Activated naive CD8-positive, alpha-beta T cell treated with anti-CD3 and anti-CD28 coated beads, Interleukin-2, amount 10 ng/mL, durations not matched to agents 7 days and 5 days (primary cell): ENCODE results near the gene MAOB. TPM values are rescaled to one million over a fixed set of nuclear protein-coding genes. Genes with fewer than 3 reads are reported as not detected.
A peak's percentile ranks its signal among the peaks of the same experiment; 100 is the strongest.

Experiments
- ATAC-seq: fragments of 150-1000 bp; cut with Tn5 transposase; one replicate; pipeline ENCODE4 v1.10.0; 2021; ENCODE audit warnings: low read depth, moderate library complexity
- POLR2A ChIA-PET: fragments of 350-600 bp; sonication (Branson Sonifier 250); formaldehyde crosslinking; loops from one replicate; lab custom pipeline; 2021; ENCODE audit warnings: antibody characterized with exemption; lab: Charles Lee
- DNase-seq: peaks from one replicate; pipeline ENCODE4 v3.0.0; 2021
- H3K27ac Mint-ChIP-seq: one replicate; pipeline ENCODE4 v1.8.0; 2022; ENCODE audit warnings: mild to moderate bottlenecking, mixed read lengths
- H3K27me3 Mint-ChIP-seq: one replicate; pipeline ENCODE4 v1.8.0; 2022; ENCODE audit warnings: mild to moderate bottlenecking, moderate library complexity, mixed read lengths
- H3K36me3 Mint-ChIP-seq: one replicate; pipeline ENCODE4 v1.8.0; 2021; ENCODE audit warnings: mild to moderate bottlenecking, mixed read lengths
- H3K4me1 Mint-ChIP-seq: one replicate; pipeline ENCODE4 v1.8.0; 2021; ENCODE audit warnings: mixed read lengths
- H3K4me3 Mint-ChIP-seq: one replicate; pipeline ENCODE4 v1.8.0; 2022; ENCODE audit warnings: mild to moderate bottlenecking, moderate library complexity, mixed read lengths
- H3K9me3 Mint-ChIP-seq: one replicate; pipeline ENCODE4 v1.8.0; 2021; ENCODE audit warnings: mixed read lengths
- total RNA-seq, 2 experiments: library from RNA; stranded (reverse); gene quantifications; one replicate each; pipeline ENCODE4 v1.2.3, GENCODE V29; 2021

Gene MAOB
- total RNA-seq, 2 experiments from 2014 or later = not detected

DNA sequence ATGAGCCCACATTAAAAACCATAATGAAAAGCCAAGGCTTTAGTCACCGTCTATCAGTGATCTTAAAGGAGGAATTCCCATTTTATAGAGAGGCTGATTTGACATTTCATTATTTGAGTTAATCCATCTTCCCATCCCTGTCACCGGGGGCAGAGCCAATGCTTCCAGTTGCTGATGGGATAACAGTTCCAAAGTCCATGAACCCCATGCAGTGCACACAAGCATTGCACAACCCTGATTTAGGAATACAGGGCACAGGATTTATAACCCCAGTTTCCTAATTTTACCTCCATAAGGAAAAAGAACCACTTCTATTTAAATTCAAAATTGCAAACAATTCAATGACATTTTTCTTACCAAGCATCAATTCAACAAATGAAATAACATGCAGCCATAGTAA, 36.5 kb downstream of the MAOB start:
- no peak for DNase-seq
- Mint-ChIP-seq H3K9me3 (no peaks in the 10 kb centered on the region), H3K27ac (no peak overlapping the region), H3K4me1 (no peaks in the 10 kb centered on the region), H3K4me3 (no peak overlapping the region), H3K27me3 (peaks cover 4% of the 10 kb centered on the region), H3K36me3 (no peaks in the 10 kb centered on the region)
- POLR2A ChIA-PET = no interaction called here
- no peak for ATAC-seq

DNA sequence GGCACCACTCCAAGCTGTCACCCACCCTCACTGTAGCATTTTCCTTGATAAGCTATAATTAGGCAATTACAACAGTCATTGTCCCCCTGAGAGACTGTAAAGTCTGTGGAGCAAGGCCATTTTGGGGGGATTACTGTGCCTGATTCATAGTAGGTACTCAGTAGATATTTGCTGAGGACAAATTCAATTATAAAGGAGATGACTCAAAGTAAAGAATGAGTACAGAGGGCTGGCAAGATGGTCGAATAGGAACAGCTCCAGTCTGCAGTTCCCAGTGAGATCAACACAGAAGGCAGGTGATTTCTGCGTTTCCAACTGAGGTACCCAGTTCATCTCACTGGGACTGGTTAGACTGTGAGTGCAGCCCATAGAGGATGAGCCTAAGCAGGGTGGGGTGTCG, 42.0 kb downstream of the MAOB start:
- ATAC-seq = no peak
- H3K27me3 Mint-ChIP-seq = peaks cover 4% of the 10 kb centered on the region

DNA sequence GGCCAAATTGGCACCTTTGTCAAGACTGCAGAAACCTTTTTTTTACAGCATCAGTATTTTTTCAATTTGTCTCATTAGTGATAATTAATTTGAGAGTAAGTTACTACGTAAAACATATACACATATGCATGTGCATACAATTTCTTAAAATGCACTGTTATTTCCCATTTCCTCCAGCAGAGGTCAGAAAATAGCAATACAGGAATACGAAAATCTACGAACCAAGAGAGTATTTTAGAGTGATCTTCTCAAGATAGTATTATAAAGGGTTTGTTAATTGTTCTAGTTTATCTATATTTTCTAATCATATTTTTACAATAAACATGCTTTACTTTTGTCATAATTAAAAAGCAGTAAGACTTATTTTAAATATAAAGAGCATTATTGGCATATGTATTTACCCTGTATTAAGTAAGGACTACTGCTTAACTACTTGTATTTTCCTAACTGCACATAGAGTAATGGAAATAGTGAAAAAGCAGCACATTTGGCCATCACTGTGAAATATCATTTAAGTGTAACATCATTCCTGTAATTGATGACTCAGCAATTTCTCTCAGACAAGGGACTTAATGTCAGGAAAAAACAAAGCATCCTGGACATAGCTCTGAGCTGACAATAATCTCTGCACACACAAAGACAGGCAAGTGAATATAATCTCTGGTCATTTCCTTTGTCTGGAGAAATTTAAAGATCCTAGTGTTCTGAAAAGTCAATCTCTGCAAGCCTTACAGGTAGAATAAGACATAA, 45.6 kb downstream of the MAOB start:
- no peak overlapping the region for H3K27ac Mint-ChIP-seq
- POLR2A ChIA-PET = no interaction called here
- H3K36me3 Mint-ChIP-seq = no peaks in the 10 kb centered on the region
- no peaks in the 10 kb centered on the region for H3K27me3 Mint-ChIP-seq
- no peaks in the 10 kb centered on the region for H3K4me1 Mint-ChIP-seq
- H3K4me3 Mint-ChIP-seq = no peak overlapping the region
- no peaks in the 10 kb centered on the region for H3K9me3 Mint-ChIP-seq
- DNase-seq (no peak), ATAC-seq (no peak)

More for the DNA sequence above, 42.0 kb downstream of the MAOB start:
- H3K4me1 Mint-ChIP-seq = no peaks in the 10 kb centered on the region
- no peaks in the 10 kb centered on the region for H3K9me3 Mint-ChIP-seq
- DNase-seq = no peak
- H3K27ac Mint-ChIP-seq = no peak overlapping the region
- POLR2A ChIA-PET = no interaction called here
- H3K4me3 Mint-ChIP-seq = no peak overlapping the region
- no peaks in the 10 kb centered on the region for H3K36me3 Mint-ChIP-seq

DNA sequence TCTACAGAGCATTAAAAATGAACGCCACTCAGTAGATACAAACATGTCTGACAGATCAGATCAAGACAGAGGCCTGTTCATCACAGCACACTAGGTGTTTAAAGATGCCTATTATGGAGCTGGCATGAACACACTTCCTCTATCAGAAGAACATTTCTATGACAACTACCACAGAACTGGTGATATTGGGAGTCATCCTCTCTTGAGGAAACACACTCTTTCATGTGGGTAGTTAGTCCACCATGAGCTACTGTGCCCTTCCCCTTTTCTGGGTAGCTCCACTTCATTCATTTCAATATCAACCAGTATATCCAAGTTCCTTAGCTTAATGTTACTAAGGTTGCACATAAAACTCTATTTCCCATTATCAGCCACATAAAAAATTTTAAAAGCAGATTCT, 46.7 kb downstream of the MAOB start:
- H3K9me3 Mint-ChIP-seq = no peaks in the 10 kb centered on the region

DNA sequence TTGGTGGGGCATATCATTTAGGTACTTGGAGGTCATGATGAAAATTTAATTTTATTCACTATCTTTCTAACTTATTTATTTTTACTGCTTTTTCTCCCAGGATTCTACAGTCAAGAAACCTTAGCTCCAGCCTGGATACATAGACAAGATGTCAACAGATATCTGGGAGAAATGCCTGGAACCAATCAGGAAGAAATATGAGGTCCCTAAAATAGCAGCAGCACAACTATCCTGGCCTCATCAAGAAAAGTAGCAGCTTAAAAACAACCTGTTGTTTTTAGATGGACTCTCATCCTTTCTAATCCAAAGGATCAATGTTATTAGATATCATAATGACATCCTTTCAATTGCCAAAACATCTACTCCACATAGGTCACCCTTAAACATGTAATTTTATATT, 54.5 kb downstream of the MAOB start:
- DNase-seq (no peak), ATAC-seq (no peak)
- Mint-ChIP-seq H3K27me3 (peaks cover 2% of the 10 kb centered on the region), H3K4me3 (no peak overlapping the region), H3K9me3 (no peaks in the 10 kb centered on the region), H3K4me1 (no peaks in the 10 kb centered on the region), H3K27ac (no peak overlapping the region), H3K36me3 (no peaks in the 10 kb centered on the region)
- POLR2A ChIA-PET = no interaction called here

More for the DNA sequence above, 46.7 kb downstream of the MAOB start:
- ATAC-seq (no peak), DNase-seq (no peak)
- peaks cover 2% of the 10 kb centered on the region for H3K27me3 Mint-ChIP-seq
- H3K4me1 Mint-ChIP-seq = no peaks in the 10 kb centered on the region
- POLR2A ChIA-PET = no interaction called here
- no peak overlapping the region for H3K4me3 Mint-ChIP-seq
- no peaks in the 10 kb centered on the region for H3K36me3 Mint-ChIP-seq
- no peak overlapping the region for H3K27ac Mint-ChIP-seq

DNA sequence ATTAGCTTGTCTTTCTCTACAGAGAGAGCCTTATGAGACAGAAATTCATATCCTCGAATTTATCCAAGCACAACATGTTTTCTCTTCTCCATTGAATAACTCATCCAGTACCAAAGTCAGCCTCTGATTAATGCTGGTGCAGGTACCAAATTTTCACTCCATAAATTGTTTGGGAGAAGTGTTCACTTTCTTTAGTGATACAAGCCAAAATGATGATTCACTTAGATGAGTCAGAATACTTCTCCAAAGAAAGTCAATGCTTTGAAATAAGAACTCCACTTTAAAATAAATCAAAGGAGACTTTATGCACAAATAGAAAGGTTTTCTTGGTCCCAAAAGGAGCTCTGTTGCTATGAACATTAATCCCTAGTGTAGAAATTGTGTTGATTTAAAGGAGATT, 60.2 kb downstream of the MAOB start:
- no peaks in the 10 kb centered on the region for H3K9me3 Mint-ChIP-seq
- POLR2A ChIA-PET = no interaction called here

DNA sequence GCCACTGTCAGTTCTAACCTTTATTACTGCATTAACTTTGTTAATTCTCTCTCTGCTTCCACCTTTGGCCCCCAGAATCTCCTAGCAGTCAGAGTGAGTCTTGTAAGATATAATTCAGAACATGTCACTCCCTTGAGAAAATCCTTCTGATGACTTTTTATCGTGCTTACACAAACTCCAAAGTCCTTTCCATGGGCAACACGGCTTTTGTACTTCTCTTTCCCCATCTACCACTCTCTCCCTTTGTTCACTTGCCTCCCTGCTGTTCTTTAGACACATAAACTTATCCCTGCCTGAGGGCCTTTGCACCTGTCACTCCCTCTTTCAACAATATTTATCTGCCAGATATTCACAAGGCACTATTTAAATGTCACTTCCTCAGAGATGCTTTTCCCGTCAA, 64.8 kb downstream of the MAOB start:
- peaks cover 9% of the 10 kb centered on the region for H3K4me1 Mint-ChIP-seq
- H3K36me3 Mint-ChIP-seq = peaks cover 2% of the 10 kb centered on the region
- H3K4me3 Mint-ChIP-seq = no peak overlapping the region
- no peak overlapping the region for H3K27ac Mint-ChIP-seq
- ATAC-seq (no peak), DNase-seq (no peak)
- no peaks in the 10 kb centered on the region for H3K9me3 Mint-ChIP-seq
- POLR2A ChIA-PET = no interaction called here
- H3K27me3 Mint-ChIP-seq = no peaks in the 10 kb centered on the region

More for the DNA sequence above, 60.2 kb downstream of the MAOB start:
- Mint-ChIP-seq H3K4me3 (no peak overlapping the region), H3K4me1 (no peaks in the 10 kb centered on the region), H3K27ac (no peak overlapping the region), H3K27me3 (no peaks in the 10 kb centered on the region), H3K36me3 (peaks cover 2% of the 10 kb centered on the region)
- ATAC-seq (no peak), DNase-seq (no peak)

DNA sequence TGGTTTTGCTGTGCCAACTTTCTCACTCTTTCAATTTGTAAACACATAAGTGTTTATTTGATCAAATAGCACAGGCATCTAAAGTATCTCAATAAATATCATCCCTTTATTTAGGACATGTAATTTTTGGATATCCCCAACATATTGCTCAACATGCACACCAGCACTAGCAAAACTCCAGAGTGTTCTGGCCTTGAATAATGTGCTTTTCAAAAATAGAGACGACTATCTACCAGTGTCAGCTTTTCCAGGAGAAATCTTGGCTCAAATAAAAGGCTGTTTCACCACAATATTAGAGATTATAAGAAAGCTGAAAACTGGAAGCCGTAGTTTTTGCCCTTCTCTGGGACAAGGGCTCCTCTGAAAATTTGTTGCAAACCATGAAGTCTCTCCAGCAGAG, 67.0 kb downstream of the MAOB start:
- H3K27ac Mint-ChIP-seq = no peak overlapping the region
- no peaks in the 10 kb centered on the region for H3K9me3 Mint-ChIP-seq
- no peak for DNase-seq
- H3K4me3 Mint-ChIP-seq = no peak overlapping the region
- no peak for ATAC-seq
- H3K36me3 Mint-ChIP-seq = peaks cover 2% of the 10 kb centered on the region
- no peaks in the 10 kb centered on the region for H3K27me3 Mint-ChIP-seq
- H3K4me1 Mint-ChIP-seq = peaks cover 9% of the 10 kb centered on the region
- POLR2A ChIA-PET = no interaction called here

DNA sequence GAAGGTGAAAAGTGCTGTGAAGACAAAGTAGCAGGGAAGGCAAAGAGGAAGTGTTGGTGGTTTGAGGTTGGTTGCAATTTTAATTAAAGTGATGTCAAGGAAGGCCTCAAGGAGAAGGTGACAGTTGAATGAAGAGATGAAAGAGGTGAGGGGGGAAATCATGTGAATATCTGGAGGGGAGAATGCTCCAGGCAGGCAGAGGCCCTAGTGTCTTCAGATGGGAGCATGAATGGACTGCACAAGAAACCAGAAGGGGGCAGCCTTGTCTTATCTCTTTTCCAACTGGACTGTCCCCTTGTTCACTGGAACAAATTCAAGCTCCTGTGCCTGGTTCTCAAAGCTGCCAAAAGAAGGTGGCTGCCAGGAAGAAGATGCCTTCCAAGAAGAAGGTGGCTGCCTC, 68.4 kb downstream of the MAOB start:
- DNase-seq (peak; percentile 24), ATAC-seq (peak; percentile 56)
- peak overlapping the region; percentile 23 for H3K27ac Mint-ChIP-seq
- peaks cover 2% of the 10 kb centered on the region for H3K36me3 Mint-ChIP-seq
- POLR2A ChIA-PET = no interaction called here
- peaks cover 9% of the 10 kb centered on the region for H3K4me1 Mint-ChIP-seq
- no peaks in the 10 kb centered on the region for H3K27me3 Mint-ChIP-seq
- H3K4me3 Mint-ChIP-seq = peak overlapping the region; percentile 31
- no peaks in the 10 kb centered on the region for H3K9me3 Mint-ChIP-seq

DNA sequence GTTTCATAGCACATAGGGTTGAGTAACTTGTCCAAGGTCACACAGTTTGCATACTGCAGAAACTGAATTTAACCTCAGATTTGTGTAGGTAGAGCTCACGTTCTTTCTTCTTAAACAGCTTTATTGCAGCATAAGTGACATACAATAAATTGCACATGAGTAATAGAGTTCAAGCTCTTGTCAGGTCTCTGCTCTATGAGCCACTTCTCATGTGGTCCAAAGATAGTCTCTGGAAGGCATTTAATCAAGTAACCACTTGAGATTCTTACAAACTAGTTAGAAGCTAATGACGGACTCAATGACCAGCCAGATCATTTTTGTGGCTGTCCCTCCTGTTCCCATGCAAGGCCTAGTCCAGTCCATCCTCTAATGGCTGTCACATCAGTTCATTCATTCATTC, 68.9 kb downstream of the MAOB start:
- Mint-ChIP-seq H3K4me3 (no peak overlapping the region), H3K27ac (no peak overlapping the region), H3K36me3 (peaks cover 2% of the 10 kb centered on the region), H3K4me1 (peaks cover 9% of the 10 kb centered on the region), H3K27me3 (no peaks in the 10 kb centered on the region), H3K9me3 (no peaks in the 10 kb centered on the region)
- no peak for DNase-seq
- POLR2A ChIA-PET = no interaction called here
- ATAC-seq = no peak

DNA sequence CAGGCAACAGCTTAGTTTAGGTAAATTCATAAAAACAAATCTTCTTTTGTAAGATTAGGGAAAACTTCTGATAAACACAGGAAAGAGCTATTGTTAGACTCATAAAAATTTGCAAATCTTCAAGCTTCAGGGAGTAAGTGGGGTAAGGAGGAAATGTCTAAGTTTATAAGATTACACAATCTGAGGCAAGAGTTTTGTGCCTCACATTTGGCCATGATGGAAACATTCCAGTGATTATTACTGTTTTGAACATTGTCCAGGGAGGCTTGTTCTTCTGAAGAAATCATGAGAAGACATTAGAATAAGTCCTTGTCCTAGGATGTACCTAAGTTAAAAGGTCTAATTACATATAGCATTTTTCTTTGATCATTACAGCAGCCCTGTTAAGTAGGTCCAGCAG, 72.8 kb downstream of the MAOB start:
- Mint-ChIP-seq H3K27me3 (no peaks in the 10 kb centered on the region), H3K4me1 (peaks cover 7% of the 10 kb centered on the region), H3K4me3 (no peak overlapping the region), H3K27ac (no peak overlapping the region), H3K36me3 (no peaks in the 10 kb centered on the region), H3K9me3 (no peaks in the 10 kb centered on the region)
- POLR2A ChIA-PET = no interaction called here
- no peak for DNase-seq
- ATAC-seq = no peak

DNA sequence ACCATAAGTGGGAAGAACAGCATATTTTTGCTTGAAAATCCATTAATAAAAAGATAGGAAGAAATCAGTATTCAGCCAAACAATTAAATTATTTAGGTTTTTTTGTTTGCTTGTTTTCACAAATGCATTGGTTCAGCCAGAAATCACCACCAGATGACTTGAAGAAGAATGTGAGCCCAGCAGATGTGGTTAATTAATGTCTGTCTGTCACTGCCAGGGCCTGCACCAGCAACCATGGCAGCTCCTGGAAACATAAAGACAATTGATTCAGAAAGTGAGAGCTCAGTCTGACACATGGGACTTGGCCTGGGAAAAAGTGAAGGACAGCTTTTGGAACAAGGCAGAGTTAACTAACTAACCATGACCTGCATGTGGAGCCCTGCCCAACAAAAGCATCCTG, 74.0 kb downstream of the MAOB start:
- Mint-ChIP-seq H3K36me3 (no peaks in the 10 kb centered on the region), H3K4me3 (no peak overlapping the region), H3K27me3 (peaks cover 2% of the 10 kb centered on the region), H3K9me3 (no peaks in the 10 kb centered on the region), H3K27ac (no peak overlapping the region), H3K4me1 (no peaks in the 10 kb centered on the region)
- POLR2A ChIA-PET = no interaction called here
- no peak for DNase-seq
- no peak for ATAC-seq

DNA sequence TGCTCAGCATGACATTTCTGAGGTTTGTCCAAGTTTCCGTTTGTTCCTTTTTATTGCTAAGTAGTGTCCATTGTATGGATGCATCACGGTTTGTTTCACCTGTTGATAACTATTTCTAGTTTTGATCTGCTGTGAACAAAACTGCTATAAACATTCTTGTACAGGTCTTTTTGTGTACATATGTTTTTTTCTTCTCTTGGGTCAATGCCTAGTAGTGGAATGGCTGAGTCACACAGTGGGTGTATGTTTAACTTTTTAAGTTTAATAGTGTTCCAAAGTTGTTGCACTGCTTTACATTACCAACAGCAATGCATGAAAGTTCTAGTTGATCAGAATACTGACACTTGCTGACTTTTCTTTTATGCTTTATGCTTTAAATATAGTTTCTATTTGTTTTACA, 76.7 kb downstream of the MAOB start:
- Mint-ChIP-seq H3K4me3 (no peak overlapping the region), H3K9me3 (no peaks in the 10 kb centered on the region), H3K4me1 (no peaks in the 10 kb centered on the region), H3K27me3 (peaks cover 2% of the 10 kb centered on the region), H3K36me3 (no peaks in the 10 kb centered on the region), H3K27ac (no peak overlapping the region)
- ATAC-seq (no peak), DNase-seq (no peak)
- POLR2A ChIA-PET = no interaction called here

DNA sequence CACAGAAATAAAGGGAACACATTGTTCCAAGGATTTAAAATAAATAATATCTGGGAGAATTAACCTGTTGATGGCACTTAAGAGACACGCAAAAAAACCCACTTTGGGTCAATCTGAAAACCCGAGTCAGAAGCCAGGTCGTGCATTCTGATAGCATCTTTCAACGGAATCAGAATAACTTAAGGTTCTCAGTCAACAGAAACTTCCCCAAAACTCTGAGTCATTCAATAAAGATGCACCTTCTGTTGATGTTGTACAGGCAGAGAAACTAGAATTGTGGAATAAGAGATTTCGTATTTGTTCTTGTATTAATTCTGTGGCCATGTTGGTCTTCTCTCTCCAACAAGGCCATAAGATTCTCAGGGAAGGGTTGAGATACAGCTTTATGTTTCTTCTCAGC, 78.2 kb downstream of the MAOB start:
- Mint-ChIP-seq H3K36me3 (no peaks in the 10 kb centered on the region), H3K9me3 (no peaks in the 10 kb centered on the region), H3K4me3 (no peak overlapping the region), H3K27ac (no peak overlapping the region), H3K4me1 (no peaks in the 10 kb centered on the region), H3K27me3 (peaks cover 2% of the 10 kb centered on the region)
- POLR2A ChIA-PET = no interaction called here
- ATAC-seq (no peak), DNase-seq (no peak)
